Hepatocyte (in vitro differentiated cells): Measurements from ENCODE around the gene NVL. TPM values are rescaled to one million over a fixed set of nuclear protein-coding genes. Genes with fewer than 3 reads are reported as not detected.
"Not testable (repeated sequence)": the region's sequence is repeated elsewhere in the genome, so short reads cannot be mapped to it uniquely, and the experiment has no call there.

Experiments used
- DNase-seq: peaks from one replicate; pipeline ENCODE4 v3.0.0-alpha.2; 2016; ENCODE audit warnings: low spot score
- H2AFZ ChIP-seq: fragments of 200-600 bp; sonication (generic); 2 replicates; pipeline ENCODE4 v1.6.0; 2016; ENCODE audit warnings: antibody characterized with exemption, mild to moderate bottlenecking
- H3K27ac ChIP-seq: fragments of 200-600 bp; sonication (generic); 2 replicates; pipeline ENCODE4 v1.5.1; 2016; ENCODE audit warnings: mild to moderate bottlenecking
- H3K27me3 ChIP-seq: fragments of 200-600 bp; sonication (generic); 2 replicates; pipeline ENCODE4 v1.6.1; 2016
- H3K36me3 ChIP-seq: fragments of 200-600 bp; sonication (generic); replicated peaks from 2 replicates; pipeline ENCODE4 v1.5.1; 2016; ENCODE audit warnings: low read depth; ENCODE audit not compliant: insufficient read depth
- H3K4me1 ChIP-seq: fragments of 200-600 bp; sonication (generic); 2 replicates; pipeline ENCODE4 v1.5.1; 2016; ENCODE audit warnings: mild to moderate bottlenecking, moderate library complexity; ENCODE audit not compliant: insufficient read depth
- H3K4me2 ChIP-seq: fragments of 200-600 bp; sonication (generic); 2 replicates; pipeline ENCODE4 v1.6.0; 2016
- H3K4me3 ChIP-seq: fragments of 200-600 bp; sonication (generic); 2 replicates; pipeline ENCODE4 v1.5.1; 2016; ENCODE audit warnings: mild to moderate bottlenecking
- H3K79me2 ChIP-seq: fragments of 200-600 bp; sonication (generic); 2 replicates; pipeline ENCODE4 v1.6.0; 2017; ENCODE audit warnings: mild to moderate bottlenecking
- H3K9me2 ChIP-seq: fragments of 200-600 bp; sonication (generic); replicated peaks from 2 replicates; pipeline ENCODE4 v1.6.0; 2017; ENCODE audit warnings: mild to moderate bottlenecking; ENCODE audit not compliant: insufficient read depth
- H3K9me3 ChIP-seq: fragments of 200-600 bp; sonication (generic); 2 replicates; pipeline ENCODE4 v1.5.1; 2016; ENCODE audit warnings: low read depth, mild to moderate bottlenecking
- H4K20me1 ChIP-seq: fragments of 200-600 bp; sonication (generic); 2 replicates; pipeline ENCODE4 v1.6.0; 2016; ENCODE audit warnings: mild to moderate bottlenecking; ENCODE audit not compliant: insufficient read depth, poor library complexity, severe bottlenecking
- EZH2 ChIP-seq: fragments of 200-600 bp; sonication (generic); IDR thresholded peaks from 2 replicates; pipeline ENCODE4 v1.6.1; 2016; ENCODE audit warnings: antibody characterized with exemption, mild to moderate bottlenecking, borderline replicate concordance
- EZH2phosphoT487 ChIP-seq: fragments of 200-600 bp; sonication (generic); IDR thresholded peaks from one replicate; pipeline ENCODE4 v1.6.1; 2018; ENCODE audit warnings: antibody characterized with exemption, mild to moderate bottlenecking, low read depth, moderate library complexity; ENCODE audit not compliant: unreplicated experiment, severe bottlenecking
- WGBS: methylation state at CpG from one replicate; pipeline ENCODE4 v1.1.6; 2016; ENCODE audit warnings: low lambda C conversion rate; ENCODE audit errors: missing lambda C conversion rate; 5-methylcytosine and 5-hydroxymethylcytosine counted together
- polyA plus RNA-seq: library from polyadenylated mRNA; unstranded; fragments of >200 nt; fragmentation: Nextera tagmentation; extraction: Ambion mirVana; gene quantifications from 2 replicates; pipeline ENCODE4 v1.2.1, GENCODE V29; 2016
- total RNA-seq: library from RNA; depleted of rRNA; stranded (reverse); fragments of >200 nt; gene quantifications from 2 replicates; pipeline ENCODE4 v1.2.3, GENCODE V29; 2014
- TF ChIP-seq, protein P1 (sequence below): fragments of 200-600 bp; sonication (generic); IDR thresholded peaks from 2 replicates; pipeline ENCODE4 v1.5.1; 2016; ENCODE audit warnings: antibody characterized with exemption, mild to moderate bottlenecking; ENCODE audit not compliant: poor library complexity

Gene NVL
- total and polyA plus RNA-seq, 2 experiments from 2014 or later, result 15.9 to 34.7 TPM

DNA sequence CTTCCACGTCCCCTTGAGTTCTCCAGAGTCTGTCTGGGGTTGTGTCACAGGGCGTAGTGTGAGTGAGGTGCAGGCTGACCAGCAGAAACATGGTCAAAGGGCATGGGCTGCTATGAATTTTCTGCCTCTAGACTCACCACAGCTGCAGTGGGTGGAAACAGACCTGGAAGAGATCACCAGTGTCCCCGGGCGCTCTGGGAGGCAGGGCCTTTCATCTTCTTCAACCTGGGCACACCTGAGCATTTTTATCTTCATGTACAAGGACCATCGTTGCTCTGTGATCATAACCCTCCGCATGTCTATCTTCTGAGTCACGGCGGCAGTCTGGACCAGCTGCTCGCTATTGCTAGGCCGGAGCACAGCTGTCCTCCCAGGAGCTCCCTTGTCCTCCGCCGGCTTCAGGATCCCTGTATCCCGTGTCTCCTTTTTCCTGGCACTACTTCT lies 117.3 kb downstream of the NVL start:
- no peaks in the 10 kb centered on the region for H3K36me3 ChIP-seq
- 66% methylated on average over 13 of the region's 13 CpGs for WGBS
- H3K27ac ChIP-seq, result peak overlapping the region; percentile 83
- no peaks in the 10 kb centered on the region for H4K20me1 ChIP-seq
- H3K79me2 ChIP-seq, result no peaks in the 10 kb centered on the region
- no peak overlapping the region for H3K4me3 ChIP-seq
- H2AFZ ChIP-seq, result no peak overlapping the region
- TF ChIP-seq EZH2phosphoT487, result no peak
- TF ChIP-seq, protein P1, sequence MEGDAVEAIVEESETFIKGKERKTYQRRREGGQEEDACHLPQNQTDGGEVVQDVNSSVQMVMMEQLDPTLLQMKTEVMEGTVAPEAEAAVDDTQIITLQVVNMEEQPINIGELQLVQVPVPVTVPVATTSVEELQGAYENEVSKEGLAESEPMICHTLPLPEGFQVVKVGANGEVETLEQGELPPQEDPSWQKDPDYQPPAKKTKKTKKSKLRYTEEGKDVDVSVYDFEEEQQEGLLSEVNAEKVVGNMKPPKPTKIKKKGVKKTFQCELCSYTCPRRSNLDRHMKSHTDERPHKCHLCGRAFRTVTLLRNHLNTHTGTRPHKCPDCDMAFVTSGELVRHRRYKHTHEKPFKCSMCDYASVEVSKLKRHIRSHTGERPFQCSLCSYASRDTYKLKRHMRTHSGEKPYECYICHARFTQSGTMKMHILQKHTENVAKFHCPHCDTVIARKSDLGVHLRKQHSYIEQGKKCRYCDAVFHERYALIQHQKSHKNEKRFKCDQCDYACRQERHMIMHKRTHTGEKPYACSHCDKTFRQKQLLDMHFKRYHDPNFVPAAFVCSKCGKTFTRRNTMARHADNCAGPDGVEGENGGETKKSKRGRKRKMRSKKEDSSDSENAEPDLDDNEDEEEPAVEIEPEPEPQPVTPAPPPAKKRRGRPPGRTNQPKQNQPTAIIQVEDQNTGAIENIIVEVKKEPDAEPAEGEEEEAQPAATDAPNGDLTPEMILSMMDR, result no peak
- TF ChIP-seq EZH2, result no peak
- H3K9me2 ChIP-seq, result no peaks in the 10 kb centered on the region
- H3K4me1 ChIP-seq, result peaks cover 33% of the 10 kb centered on the region
- DNase-seq, result peak; percentile 50
- H3K27me3 ChIP-seq, result no peaks in the 10 kb centered on the region
- H3K4me2 ChIP-seq, result no peak overlapping the region
- H3K9me3 ChIP-seq, result no peaks in the 10 kb centered on the region

DNA sequence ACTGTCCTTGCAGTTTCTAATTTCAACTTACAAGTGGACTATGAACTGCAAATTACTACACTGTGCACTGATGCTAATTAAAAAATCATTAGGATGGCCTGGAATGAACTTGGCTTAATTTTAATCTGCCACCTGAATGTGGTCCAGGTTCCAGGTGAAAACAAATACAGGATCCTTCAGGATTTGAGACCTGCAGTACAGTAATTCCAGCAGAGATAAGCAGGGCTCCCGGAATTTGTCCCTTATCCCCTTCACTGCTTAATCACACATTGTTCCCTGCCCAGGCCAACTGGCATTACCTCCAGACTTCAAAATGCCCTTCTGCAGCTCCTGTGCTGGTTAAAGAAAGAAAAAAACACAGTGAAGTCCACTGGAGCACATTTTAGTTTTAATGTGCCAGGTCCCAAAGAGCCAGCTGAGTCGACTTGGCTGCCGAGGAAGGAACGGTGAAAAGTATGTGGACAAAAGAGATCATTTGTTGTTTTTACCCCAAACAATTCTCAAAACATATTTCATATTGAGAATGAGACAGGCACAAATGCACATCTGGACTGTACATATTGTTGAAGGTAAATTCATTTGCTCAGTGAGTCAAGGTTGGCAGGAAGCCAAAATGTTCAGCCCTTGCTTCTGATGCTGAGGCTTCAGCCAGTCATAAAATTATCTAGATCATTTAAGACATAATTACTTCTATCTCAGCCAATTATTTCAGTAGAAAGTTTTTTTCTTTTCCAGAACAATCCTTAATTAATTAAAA lies 118.6 kb downstream of the NVL start:
- no peak overlapping the region for H2AFZ ChIP-seq
- H3K27ac ChIP-seq, result peak overlapping the region; percentile 61
- H3K27me3 ChIP-seq, result no peaks in the 10 kb centered on the region
- H4K20me1 ChIP-seq, result no peaks in the 10 kb centered on the region
- DNase-seq, result peak; percentile 84
- H3K4me2 ChIP-seq, result peak overlapping the region; percentile 17
- TF ChIP-seq, protein P1, result no peak
- TF ChIP-seq EZH2 (no peak), EZH2phosphoT487 (no peak)
- H3K79me2 ChIP-seq, result no peaks in the 10 kb centered on the region
- no peaks in the 10 kb centered on the region for H3K9me3 ChIP-seq
- no peaks in the 10 kb centered on the region for H3K9me2 ChIP-seq
- 54% methylated on average over 4 of the region's 4 CpGs for WGBS
- H3K4me1 ChIP-seq, result peaks cover 35% of the 10 kb centered on the region
- H3K36me3 ChIP-seq, result no peaks in the 10 kb centered on the region
- H3K4me3 ChIP-seq, result no peak overlapping the region

DNA sequence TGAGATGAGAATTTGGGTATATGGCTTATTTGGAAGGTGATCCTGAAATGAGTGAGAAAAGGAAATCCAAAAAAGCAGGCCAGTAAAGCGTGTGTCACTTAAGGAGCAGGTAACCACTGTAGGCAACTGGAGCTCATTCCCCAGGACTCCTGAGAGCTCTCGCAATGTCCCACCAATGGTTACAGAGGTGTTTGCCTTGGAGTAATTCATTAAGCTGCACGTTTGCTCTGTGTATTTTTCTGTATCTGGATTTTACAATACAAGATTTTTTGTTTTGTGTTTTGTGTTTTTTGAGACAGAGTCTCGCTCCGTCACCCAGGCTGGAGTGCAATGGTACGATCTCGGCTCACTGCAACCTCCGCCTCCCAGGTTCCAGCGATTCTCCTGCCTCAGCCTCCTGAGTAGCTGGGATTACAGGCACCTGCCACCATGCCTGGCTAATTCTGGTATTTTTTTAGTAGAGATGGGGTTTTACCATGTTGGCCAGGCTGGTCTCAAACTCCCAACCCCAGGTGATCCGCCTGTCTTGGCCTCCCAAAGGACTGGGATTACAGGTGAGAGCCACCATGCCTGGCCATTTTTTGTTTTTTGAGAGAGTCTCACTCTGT lies 123.9 kb downstream of the NVL start:
- Histone ChIP-seq H3K4me1 (peaks cover 25% of the 10 kb centered on the region), H3K27ac (peak overlapping the region; percentile 99), H3K4me2 (peak overlapping the region; percentile 73)
- not testable (repeated sequence) for H3K4me3 ChIP-seq, H3K79me2 ChIP-seq, H2AFZ ChIP-seq, H3K9me2 ChIP-seq, H4K20me1 ChIP-seq, H3K9me3 ChIP-seq, H3K36me3 ChIP-seq, H3K27me3 ChIP-seq
- WGBS, result 56% methylated on average over 10 of the region's 10 CpGs
- peak; percentile 47 for DNase-seq

DNA sequence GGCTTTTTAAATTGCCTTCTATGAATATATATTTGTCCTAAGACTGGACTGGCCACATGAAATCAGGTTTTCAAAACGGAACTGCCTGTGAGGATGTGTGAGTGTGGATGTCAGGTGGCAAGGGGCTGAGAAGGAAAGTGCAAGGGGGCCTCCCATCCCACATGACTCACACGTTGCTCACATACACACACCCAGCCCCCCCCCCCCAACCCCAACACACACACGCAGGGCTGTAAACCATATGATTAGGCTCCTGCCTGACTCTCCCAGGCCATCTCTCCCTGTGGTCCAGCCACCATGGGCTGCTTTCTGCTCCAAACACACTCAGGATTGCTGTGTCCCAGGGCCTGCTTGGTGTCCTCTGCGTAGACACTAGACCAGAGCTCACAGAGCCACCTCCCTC lies 124.5 kb downstream of the NVL start:
- Histone ChIP-seq H4K20me1 (no peaks in the 10 kb centered on the region), H3K36me3 (no peaks in the 10 kb centered on the region), H3K9me2 (no peaks in the 10 kb centered on the region), H3K9me3 (no peaks in the 10 kb centered on the region), H3K27ac (peak overlapping the region; percentile 99), H3K4me2 (peak overlapping the region; percentile 73), H3K79me2 (no peaks in the 10 kb centered on the region), H3K4me3 (no peak overlapping the region), H3K4me1 (peaks cover 20% of the 10 kb centered on the region), H2AFZ (no peak overlapping the region), H3K27me3 (no peaks in the 10 kb centered on the region)
- peak; percentile 72 for DNase-seq
- WGBS, result 22% methylated on average over 4 of the region's 4 CpGs
- TF ChIP-seq, protein P1, result no peak
